Neural cell (in vitro differentiated cells): Measurements from ENCODE around the gene DDX27.

Experiments used
- SMC3 ChIP-seq: fragments of 450-650 bp; conservative IDR thresholded peaks from 2 replicates; pipeline ENCODE4 v1.6.1; 2014; ENCODE audit warnings: antibody characterized with exemption, mild to moderate bottlenecking, moderate library complexity; ENCODE audit not compliant: poor library complexity
- TF ChIP-seq, protein P1 (sequence below): fragments of 450-650 bp; IDR thresholded peaks from 2 replicates; pipeline ENCODE4 v1.5.1; 2014; ENCODE audit warnings: antibody characterized with exemption, mild to moderate bottlenecking, moderate library complexity; ENCODE audit not compliant: poor library complexity, severe bottlenecking
- TF ChIP-seq, protein P2 (sequence below): IDR thresholded peaks from 2 replicates; pipeline ENCODE4 v1.6.1; 2012; ENCODE audit warnings: borderline replicate concordance

DNA sequence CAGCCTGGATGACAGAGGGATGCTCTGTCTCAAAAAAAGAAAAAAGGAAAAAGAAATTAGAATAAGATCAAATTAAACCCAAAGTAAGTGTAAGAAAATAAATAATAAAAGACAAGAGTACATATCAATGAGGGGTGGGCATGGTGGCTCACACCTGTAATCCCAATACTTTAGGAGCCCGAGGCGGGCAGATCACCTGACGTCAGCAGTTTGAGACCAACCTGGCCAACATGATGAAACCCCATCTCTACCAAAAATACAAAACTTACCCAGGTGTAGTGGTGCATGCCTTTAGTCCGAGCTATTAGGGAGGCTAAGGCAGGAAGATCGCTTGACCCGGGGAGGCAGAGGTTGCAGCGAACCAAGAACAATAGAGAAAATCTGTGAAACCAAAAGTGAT is 16.2 kb upstream of the DDX27 start:
- TF ChIP-seq, protein P1, sequence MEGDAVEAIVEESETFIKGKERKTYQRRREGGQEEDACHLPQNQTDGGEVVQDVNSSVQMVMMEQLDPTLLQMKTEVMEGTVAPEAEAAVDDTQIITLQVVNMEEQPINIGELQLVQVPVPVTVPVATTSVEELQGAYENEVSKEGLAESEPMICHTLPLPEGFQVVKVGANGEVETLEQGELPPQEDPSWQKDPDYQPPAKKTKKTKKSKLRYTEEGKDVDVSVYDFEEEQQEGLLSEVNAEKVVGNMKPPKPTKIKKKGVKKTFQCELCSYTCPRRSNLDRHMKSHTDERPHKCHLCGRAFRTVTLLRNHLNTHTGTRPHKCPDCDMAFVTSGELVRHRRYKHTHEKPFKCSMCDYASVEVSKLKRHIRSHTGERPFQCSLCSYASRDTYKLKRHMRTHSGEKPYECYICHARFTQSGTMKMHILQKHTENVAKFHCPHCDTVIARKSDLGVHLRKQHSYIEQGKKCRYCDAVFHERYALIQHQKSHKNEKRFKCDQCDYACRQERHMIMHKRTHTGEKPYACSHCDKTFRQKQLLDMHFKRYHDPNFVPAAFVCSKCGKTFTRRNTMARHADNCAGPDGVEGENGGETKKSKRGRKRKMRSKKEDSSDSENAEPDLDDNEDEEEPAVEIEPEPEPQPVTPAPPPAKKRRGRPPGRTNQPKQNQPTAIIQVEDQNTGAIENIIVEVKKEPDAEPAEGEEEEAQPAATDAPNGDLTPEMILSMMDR, result no peak
- TF ChIP-seq, protein P2, sequence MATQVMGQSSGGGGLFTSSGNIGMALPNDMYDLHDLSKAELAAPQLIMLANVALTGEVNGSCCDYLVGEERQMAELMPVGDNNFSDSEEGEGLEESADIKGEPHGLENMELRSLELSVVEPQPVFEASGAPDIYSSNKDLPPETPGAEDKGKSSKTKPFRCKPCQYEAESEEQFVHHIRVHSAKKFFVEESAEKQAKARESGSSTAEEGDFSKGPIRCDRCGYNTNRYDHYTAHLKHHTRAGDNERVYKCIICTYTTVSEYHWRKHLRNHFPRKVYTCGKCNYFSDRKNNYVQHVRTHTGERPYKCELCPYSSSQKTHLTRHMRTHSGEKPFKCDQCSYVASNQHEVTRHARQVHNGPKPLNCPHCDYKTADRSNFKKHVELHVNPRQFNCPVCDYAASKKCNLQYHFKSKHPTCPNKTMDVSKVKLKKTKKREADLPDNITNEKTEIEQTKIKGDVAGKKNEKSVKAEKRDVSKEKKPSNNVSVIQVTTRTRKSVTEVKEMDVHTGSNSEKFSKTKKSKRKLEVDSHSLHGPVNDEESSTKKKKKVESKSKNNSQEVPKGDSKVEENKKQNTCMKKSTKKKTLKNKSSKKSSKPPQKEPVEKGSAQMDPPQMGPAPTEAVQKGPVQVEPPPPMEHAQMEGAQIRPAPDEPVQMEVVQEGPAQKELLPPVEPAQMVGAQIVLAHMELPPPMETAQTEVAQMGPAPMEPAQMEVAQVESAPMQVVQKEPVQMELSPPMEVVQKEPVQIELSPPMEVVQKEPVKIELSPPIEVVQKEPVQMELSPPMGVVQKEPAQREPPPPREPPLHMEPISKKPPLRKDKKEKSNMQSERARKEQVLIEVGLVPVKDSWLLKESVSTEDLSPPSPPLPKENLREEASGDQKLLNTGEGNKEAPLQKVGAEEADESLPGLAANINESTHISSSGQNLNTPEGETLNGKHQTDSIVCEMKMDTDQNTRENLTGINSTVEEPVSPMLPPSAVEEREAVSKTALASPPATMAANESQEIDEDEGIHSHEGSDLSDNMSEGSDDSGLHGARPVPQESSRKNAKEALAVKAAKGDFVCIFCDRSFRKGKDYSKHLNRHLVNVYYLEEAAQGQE, result no peak
- no peak for TF ChIP-seq SMC3
